Measurements from ENCODE around the gene NUAK1.
"Not testable (repeated sequence)": the region's sequence is repeated elsewhere in the genome, so short reads cannot be mapped to it uniquely, and the experiment has no call there.

Gene NUAK1

DNA sequence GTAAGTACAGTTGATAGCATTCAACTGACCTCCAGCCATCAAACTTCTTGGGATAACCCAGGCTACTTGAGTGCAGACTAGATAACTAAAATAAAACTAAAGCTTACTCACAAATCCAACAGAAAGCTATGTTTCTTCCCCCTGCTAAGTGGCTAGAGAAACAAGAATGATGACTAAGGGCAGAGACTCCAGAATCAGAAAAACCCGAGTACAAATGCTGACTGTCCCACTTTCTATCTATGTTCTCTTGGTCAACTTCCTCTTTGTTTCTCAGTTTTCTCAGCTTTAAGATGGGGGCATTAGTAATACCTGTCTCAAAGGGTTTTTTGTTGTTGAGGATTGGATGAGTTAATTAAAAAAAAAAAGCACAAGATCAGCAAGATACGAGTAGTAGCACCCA, 6.1 kb upstream of the NUAK1 start:
- no peak for ATAC-seq (replicated peaks; ENCODE audit: extremely low read depth, poor library complexity, severe bottlenecking)
- Mint-ChIP-seq H3K4me1 (no peaks in the 10 kb centered on the region), H3K27me3 (peaks cover 49% of the 10 kb centered on the region), H3K27ac (ENCODE audit: low read depth) (no peak overlapping the region), H3K9me3 (no peaks in the 10 kb centered on the region), H3K4me3 (no peak overlapping the region), H3K36me3 (ENCODE audit: insufficient read depth) (peaks cover 4% of the 10 kb centered on the region)
- no peak for DNase-seq (ENCODE audit: low spot score in 2 of 2)

DNA sequence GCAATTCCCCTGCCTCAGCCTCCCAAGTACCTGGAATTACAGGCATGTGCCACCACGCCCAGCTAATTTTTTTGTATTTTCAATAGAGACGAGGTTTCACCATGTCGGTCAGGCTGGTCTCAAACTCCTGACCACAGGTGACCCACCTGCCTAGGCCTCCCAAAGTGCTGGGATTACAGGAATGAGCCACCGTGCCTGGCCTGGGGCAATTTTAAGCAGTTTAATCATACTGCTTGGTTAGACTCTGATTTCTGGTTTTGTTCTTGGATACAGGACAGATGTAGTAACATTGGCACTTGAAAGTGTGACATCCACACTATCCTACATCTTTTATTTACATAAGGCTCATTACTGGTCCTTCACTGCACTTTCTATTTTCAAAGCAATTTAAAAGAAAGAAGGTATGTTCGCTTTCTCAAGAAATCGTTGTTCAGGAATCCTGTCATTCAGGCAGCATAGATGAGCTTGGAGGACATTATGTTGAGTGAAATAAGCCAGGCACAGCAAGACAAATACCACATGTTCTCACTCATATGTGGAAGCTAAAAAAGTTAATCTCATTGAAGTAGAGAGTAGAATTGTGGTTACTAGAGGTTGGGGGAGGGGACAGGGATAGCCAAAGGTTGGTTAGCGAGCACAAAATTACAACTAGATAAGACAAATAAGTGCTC, 4.0 kb upstream of the NUAK1 start:
- DNase-seq (ENCODE audit: low spot score in 2 of 2) (no peak), ATAC-seq (replicated peaks; ENCODE audit: extremely low read depth, poor library complexity, severe bottlenecking) (no peak)
- H3K36me3 Mint-ChIP-seq (ENCODE audit: insufficient read depth): peaks cover 4% of the 10 kb centered on the region
- H3K27ac Mint-ChIP-seq (ENCODE audit: low read depth): no peak overlapping the region
- H3K9me3 Mint-ChIP-seq: no peaks in the 10 kb centered on the region
- H3K4me1 Mint-ChIP-seq: peaks cover 3% of the 10 kb centered on the region
- H3K27me3 Mint-ChIP-seq: peaks cover 57% of the 10 kb centered on the region
- H3K4me3 Mint-ChIP-seq: no peak overlapping the region

GRCh38 chr12:106141920-106142319, 3.2 kb upstream of the NUAK1 start:
- not testable (repeated sequence) for H3K4me1 Mint-ChIP-seq; ATAC-seq (replicated peaks; ENCODE audit: extremely low read depth, poor library complexity, severe bottlenecking); H3K36me3 Mint-ChIP-seq (ENCODE audit: insufficient read depth); H3K4me3 Mint-ChIP-seq; DNase-seq (ENCODE audit: low spot score in 2 of 2); H3K9me3 Mint-ChIP-seq; H3K27ac Mint-ChIP-seq (ENCODE audit: low read depth)
- H3K27me3 Mint-ChIP-seq: peaks cover 65% of the 10 kb centered on the region

DNA sequence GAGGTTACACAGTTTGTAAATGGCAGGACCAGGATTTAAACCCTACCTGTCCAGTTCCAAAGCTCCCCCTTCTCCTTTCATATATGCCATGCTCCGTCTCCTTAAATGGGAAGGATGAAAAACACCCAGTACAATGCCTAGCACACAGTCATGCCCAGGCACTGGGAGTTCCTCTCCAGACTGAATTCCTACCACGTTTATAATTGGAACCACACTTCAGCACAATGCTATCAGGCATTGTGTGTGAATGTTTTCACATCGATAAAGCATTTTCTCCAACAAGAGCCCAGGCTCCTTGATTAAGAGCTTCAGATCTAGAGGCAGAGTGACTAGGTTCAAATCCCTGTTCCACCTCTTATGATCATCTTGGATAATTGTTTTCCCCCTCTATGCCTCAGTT, 2.7 kb upstream of the NUAK1 start:
- H3K36me3 Mint-ChIP-seq (ENCODE audit: insufficient read depth): peaks cover 4% of the 10 kb centered on the region
- peaks cover 70% of the 10 kb centered on the region for H3K27me3 Mint-ChIP-seq
- ATAC-seq (replicated peaks; ENCODE audit: extremely low read depth, poor library complexity, severe bottlenecking) (no peak), DNase-seq (ENCODE audit: low spot score in 2 of 2) (no peak)
- no peaks in the 10 kb centered on the region for H3K9me3 Mint-ChIP-seq
- peaks cover 5% of the 10 kb centered on the region for H3K4me1 Mint-ChIP-seq
- no peak overlapping the region for H3K27ac Mint-ChIP-seq (ENCODE audit: low read depth)
- H3K4me3 Mint-ChIP-seq: no peak overlapping the region

GRCh38 chr12:106141003-106141402, 2.2 kb upstream of the NUAK1 start:
- Mint-ChIP-seq H3K36me3 (ENCODE audit: insufficient read depth) (peaks cover 4% of the 10 kb centered on the region), H3K27ac (ENCODE audit: low read depth) (no peak overlapping the region), H3K27me3 (peaks cover 73% of the 10 kb centered on the region), H3K4me3 (no peak overlapping the region), H3K4me1 (peaks cover 5% of the 10 kb centered on the region), H3K9me3 (no peaks in the 10 kb centered on the region)
- ATAC-seq (replicated peaks; ENCODE audit: extremely low read depth, poor library complexity, severe bottlenecking) (no peak), DNase-seq (ENCODE audit: low spot score in 2 of 2) (no peak)

DNA sequence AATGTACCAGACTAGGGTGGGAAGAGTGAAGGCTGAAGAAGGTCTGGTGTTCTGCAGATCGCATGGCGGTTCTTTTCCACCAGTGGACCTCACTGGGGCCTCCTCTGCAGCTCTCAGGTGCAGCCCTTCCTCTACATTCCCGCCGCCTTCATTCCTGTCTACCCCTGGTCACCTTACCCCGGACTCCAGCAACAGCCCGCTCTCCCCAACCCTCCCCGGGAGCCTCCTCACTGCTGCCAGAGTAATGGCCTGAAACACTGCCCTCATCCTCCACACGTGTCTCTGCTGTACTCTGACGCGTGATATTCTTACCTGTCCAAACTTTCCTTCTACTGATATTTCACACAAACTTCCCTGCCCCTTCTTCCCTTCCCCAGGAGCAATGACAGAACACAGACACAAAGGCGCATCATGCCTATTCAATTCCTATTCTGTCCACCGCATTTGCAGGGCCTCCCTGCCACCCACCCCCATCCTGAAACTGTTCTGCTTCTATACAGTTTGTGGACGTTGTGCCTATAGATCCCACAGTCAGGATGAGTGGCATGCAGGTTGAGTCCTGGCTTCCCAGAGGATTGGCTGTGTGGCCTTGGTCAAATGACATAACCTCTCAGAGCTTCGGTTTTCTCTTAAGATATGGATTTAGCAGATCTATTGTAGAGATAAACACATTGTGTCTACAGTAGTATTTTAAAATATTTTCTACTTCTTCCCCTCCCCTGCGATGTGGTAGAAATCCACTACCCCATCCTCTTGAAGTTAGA, 1.7 kb upstream of the NUAK1 start:
- ATAC-seq (replicated peaks; ENCODE audit: extremely low read depth, poor library complexity, severe bottlenecking): no peak
- peak overlapping the region; percentile 41 for H3K4me3 Mint-ChIP-seq
- no peaks in the 10 kb centered on the region for H3K9me3 Mint-ChIP-seq
- peaks cover 5% of the 10 kb centered on the region for H3K4me1 Mint-ChIP-seq
- peaks cover 73% of the 10 kb centered on the region for H3K27me3 Mint-ChIP-seq
- peaks cover 4% of the 10 kb centered on the region for H3K36me3 Mint-ChIP-seq (ENCODE audit: insufficient read depth)
- no peak for DNase-seq (ENCODE audit: low spot score in 2 of 2)
- H3K27ac Mint-ChIP-seq (ENCODE audit: low read depth): no peak overlapping the region

- DNase-seq (ENCODE audit: low spot score in 2 of 2) (no peak), ATAC-seq (replicated peaks; ENCODE audit: extremely low read depth, poor library complexity, severe bottlenecking) (no peak)
- peak overlapping the region; percentile 41 for H3K4me3 Mint-ChIP-seq
- H3K4me1 Mint-ChIP-seq: peaks cover 5% of the 10 kb centered on the region
- no peak overlapping the region for H3K27ac Mint-ChIP-seq (ENCODE audit: low read depth)
- H3K36me3 Mint-ChIP-seq (ENCODE audit: insufficient read depth): peaks cover 2% of the 10 kb centered on the region
- no peaks in the 10 kb centered on the region for H3K9me3 Mint-ChIP-seq
- H3K27me3 Mint-ChIP-seq: peaks cover 76% of the 10 kb centered on the region
Measured at GRCh38 chr12:106139422-106140171, 843 bp upstream of the NUAK1 start.

DNA sequence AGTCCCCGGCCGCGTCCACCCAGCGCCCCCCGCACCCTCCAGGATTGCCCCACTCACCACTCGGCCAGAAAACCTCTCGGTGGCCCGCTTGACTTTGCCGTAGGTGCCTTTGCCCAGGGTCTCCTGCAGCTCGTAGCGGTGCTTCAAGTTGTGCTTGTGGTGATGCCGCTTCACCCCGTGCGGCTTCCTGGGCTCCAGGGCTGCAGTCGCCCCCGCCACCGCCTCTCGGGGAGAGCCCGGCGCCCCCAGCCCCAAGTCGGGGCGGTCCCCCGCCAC, 459 bp downstream of the NUAK1 start:
- H3K27me3 Mint-ChIP-seq: peaks cover 87% of the 10 kb centered on the region
- no peak for DNase-seq (ENCODE audit: low spot score in 2 of 2)
- no peak for ATAC-seq (replicated peaks; ENCODE audit: extremely low read depth, poor library complexity, severe bottlenecking)
- peaks cover 5% of the 10 kb centered on the region for H3K4me1 Mint-ChIP-seq
- peaks cover 2% of the 10 kb centered on the region for H3K36me3 Mint-ChIP-seq (ENCODE audit: insufficient read depth)
- H3K27ac Mint-ChIP-seq (ENCODE audit: low read depth): no peak overlapping the region
- peak overlapping the region; percentile 76 for H3K4me3 Mint-ChIP-seq
- no peaks in the 10 kb centered on the region for H3K9me3 Mint-ChIP-seq

GRCh38 chr12:106137530-106138356, 1.0 kb downstream of the NUAK1 start:
- peak overlapping the region; percentile 76 for H3K4me3 Mint-ChIP-seq
- ATAC-seq (replicated peaks; ENCODE audit: extremely low read depth, poor library complexity, severe bottlenecking): no peak
- no peak for DNase-seq (ENCODE audit: low spot score in 2 of 2)

GRCh38 chr12:106136263-106136662, 2.5 kb downstream of the NUAK1 start:
- Mint-ChIP-seq H3K4me3 (no peak overlapping the region), H3K27ac (ENCODE audit: low read depth) (no peak overlapping the region), H3K4me1 (peaks cover 5% of the 10 kb centered on the region), H3K36me3 (ENCODE audit: insufficient read depth) (peaks cover 2% of the 10 kb centered on the region), H3K9me3 (no peaks in the 10 kb centered on the region), H3K27me3 (peaks cover 85% of the 10 kb centered on the region)
- peak; percentile 44 to 50 for DNase-seq (ENCODE audit: low spot score in 2 of 2)
- no peak for ATAC-seq (replicated peaks; ENCODE audit: extremely low read depth, poor library complexity, severe bottlenecking)

More at GRCh38 chr12:106137530-106138356, 1.0 kb downstream of the NUAK1 start:
- peaks cover 5% of the 10 kb centered on the region for H3K4me1 Mint-ChIP-seq
- H3K27me3 Mint-ChIP-seq: peaks cover 87% of the 10 kb centered on the region
- no peaks in the 10 kb centered on the region for H3K9me3 Mint-ChIP-seq
- H3K36me3 Mint-ChIP-seq (ENCODE audit: insufficient read depth): peaks cover 2% of the 10 kb centered on the region
- H3K27ac Mint-ChIP-seq (ENCODE audit: low read depth): no peak overlapping the region

GRCh38 chr12:106135781-106136180, 3.0 kb downstream of the NUAK1 start:
- DNase-seq (ENCODE audit: low spot score in 2 of 2) (no peak), ATAC-seq (replicated peaks; ENCODE audit: extremely low read depth, poor library complexity, severe bottlenecking) (no peak)
- peaks cover 83% of the 10 kb centered on the region for H3K27me3 Mint-ChIP-seq
- H3K4me3 Mint-ChIP-seq: no peak overlapping the region
- H3K4me1 Mint-ChIP-seq: peaks cover 5% of the 10 kb centered on the region
- H3K27ac Mint-ChIP-seq (ENCODE audit: low read depth): no peak overlapping the region
- peaks cover 2% of the 10 kb centered on the region for H3K36me3 Mint-ChIP-seq (ENCODE audit: insufficient read depth)
- H3K9me3 Mint-ChIP-seq: no peaks in the 10 kb centered on the region

- Mint-ChIP-seq H3K9me3 (no peaks in the 10 kb centered on the region), H3K36me3 (ENCODE audit: insufficient read depth) (no peaks in the 10 kb centered on the region), H3K27me3 (peaks cover 83% of the 10 kb centered on the region), H3K4me1 (peaks cover 5% of the 10 kb centered on the region), H3K27ac (ENCODE audit: low read depth) (no peak overlapping the region), H3K4me3 (no peak overlapping the region)
- DNase-seq (ENCODE audit: low spot score in 2 of 2) (no peak), ATAC-seq (replicated peaks; ENCODE audit: extremely low read depth, poor library complexity, severe bottlenecking) (no peak)
Measured at GRCh38 chr12:106135075-106135474, 3.7 kb downstream of the NUAK1 start.

Measured in central memory CD8-positive, alpha-beta T cell (primary cell).